Smooth muscle cell of the brain vasculature (primary cell): ENCODE measurements around the gene MAP6.

Experiments
- DNase-seq: peaks from one replicate; pipeline ENCODE4 v3.0.0-alpha.2; 2012; ENCODE audit warnings: low read depth, low spot score

The MAP6 gene

DNA sequence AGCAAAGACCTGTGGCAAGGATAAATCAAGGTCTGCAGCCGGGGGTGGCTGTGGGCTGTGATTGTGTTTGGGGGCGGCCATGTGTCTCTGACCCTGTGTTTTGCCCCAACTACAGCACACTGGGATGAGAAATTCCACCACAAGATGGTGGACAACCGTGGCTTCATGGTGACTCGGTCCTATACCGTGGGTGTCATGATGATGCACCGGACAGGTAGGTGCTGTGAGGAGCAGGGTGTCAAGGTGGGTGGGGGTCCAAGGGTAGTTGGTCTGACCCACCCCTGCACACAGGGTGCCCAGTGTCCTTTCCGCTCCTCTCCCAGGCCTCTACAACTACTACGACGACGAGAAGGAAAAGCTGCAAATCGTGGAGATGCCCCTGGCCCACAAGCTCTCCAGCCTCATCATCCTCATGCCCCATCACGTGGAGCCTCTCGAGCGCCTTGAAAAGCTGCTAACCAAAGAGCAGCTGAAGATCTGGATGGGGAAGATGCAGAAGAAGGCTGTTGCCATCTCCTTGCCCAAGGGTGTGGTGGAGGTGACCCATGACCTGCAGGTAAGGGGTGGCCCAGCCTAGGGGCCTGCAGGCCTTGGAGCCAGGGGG is 100.1 kb downstream of the MAP6 start:
- DNase-seq: no peak

DNA sequence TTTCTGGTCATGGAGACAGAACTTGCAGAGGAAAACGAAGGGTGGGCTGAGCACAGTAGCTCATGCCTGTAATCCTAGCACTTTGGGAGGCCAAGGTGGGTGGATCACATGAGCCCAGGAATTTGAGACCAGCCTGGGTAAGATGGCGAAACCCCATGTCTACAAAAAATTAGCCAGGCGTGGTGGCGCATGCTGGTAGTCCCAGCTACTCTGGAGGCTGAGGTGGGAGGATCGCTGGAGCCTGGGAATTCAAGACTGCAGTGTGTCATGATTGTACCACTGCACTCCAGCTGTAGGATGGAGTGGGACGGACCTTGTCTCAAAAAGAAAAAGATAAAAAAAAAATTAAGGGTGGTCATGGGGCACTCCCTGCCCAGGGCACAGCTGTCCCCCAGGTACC is 100.9 kb downstream of the MAP6 start:
- no peak for DNase-seq

DNA sequence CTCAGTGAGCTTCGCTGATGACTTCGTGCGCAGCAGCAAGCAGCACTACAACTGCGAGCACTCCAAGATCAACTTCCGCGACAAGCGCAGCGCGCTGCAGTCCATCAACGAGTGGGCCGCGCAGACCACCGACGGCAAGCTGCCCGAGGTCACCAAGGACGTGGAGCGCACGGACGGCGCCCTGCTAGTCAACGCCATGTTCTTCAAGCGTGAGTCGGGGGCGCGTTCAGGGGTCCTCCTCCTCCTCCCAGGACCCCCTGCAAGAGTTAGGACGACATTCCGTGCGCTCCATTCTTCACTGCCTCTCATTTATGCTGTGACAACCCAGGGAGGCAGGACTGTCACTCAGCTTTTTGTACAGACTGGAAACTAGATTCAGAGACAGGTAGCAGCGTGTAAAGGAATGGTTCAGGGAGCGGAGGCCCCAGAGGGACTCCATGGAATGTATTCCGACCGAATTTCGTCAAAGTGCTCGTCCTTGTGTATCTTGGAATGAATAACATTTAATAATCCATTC is 102.0 kb downstream of the MAP6 start:
- DNase-seq: no peak

DNA sequence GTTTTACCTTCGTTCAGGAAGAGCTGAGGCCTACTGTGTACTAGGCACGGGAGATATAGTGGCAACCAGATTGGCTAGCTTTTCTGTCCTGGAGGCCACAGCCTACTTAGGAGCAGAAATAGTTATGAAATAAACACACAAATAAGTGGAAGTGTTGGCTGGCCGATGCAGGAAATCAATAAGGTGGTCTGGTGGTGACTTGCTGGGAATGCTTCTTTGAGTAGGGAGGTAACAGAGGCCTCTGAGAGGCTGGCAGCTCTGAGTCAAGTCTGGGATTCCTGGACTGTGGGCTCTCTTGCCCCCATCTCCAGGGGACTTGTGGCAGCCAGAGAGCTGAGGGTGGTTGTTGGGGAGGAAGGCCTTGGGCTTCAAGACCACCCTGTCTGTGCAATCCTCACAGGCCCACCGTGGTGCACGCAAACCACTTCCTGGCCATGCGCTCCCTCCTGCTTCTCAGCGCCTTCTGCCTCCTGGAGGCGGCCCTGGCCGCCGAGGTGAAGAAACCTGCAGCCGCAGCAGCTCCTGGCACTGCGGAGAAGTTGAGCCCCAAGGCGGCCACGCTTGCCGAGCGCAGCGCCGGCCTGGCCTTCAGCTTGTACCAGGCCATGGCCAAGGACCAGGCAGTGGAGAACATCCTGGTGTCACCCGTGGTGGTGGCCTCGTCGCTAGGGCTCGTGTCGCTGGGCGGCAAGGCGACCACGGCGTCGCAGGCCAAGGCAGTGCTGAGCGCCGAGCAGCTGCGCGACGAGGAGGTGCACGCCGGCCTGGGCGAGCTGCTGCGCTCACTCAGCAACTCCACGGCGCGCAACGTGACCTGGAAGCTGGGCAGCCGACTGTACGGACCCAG is 102.7 kb downstream of the MAP6 start:
- DNase-seq: no peak

DNA sequence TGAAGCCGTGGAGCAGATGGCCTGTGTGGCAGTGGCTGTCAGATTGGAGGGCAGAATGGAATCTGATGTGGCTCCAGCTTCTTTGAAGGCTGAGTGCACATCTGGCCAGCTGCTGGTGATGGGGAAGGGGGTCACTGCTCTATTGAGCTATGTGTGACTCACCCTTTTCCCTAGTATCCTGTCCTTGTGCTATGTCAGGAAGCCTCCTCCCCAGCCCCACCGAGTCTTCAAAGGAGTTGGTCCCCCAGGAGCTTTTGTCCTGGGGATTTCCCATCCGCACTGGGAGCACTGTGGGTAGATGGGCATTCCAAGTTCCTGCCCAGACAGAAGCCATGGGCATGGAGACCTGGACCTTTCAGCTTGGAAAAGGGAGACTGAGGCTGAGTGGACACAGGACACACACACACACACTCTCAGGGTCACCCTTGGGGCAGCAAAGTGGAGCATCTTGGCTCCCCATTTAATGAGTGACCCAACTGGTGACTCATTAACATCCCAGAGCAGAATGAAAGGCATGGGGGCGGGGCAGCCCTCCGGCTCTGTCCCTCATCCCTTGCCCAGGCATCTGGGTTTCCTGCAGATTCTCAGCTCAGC is 103.5 kb downstream of the MAP6 start:
- DNase-seq: no peak

DNA sequence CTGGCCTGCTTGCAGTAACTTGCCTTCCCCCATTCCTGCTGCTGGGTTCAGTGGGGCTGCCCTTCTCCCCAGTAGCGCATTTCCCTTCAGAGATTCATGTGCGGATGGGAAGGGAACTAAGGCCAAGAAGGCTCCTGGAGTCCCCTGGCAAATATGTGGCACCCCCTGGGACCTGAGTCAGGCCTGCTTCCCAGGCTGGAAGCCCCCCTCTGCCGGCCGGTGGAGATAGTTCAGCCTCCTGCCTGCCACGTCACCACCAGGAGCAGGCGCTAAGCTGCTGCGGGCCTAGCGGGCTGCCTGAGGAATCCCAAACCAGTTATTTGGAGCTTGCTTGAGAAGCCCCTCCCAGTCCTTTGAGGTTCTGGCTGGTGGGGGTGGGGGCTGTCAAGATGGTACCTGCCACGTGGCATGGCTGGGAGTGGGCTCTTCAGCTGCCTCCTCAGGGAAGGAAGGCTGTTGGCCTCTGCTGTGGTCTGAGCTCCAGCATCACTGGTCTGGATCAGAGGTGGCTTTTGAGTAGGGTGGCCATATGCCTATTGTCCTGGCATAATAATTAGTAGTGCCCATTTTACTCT is 104.8 kb downstream of the MAP6 start:
- DNase-seq: no peak

DNA sequence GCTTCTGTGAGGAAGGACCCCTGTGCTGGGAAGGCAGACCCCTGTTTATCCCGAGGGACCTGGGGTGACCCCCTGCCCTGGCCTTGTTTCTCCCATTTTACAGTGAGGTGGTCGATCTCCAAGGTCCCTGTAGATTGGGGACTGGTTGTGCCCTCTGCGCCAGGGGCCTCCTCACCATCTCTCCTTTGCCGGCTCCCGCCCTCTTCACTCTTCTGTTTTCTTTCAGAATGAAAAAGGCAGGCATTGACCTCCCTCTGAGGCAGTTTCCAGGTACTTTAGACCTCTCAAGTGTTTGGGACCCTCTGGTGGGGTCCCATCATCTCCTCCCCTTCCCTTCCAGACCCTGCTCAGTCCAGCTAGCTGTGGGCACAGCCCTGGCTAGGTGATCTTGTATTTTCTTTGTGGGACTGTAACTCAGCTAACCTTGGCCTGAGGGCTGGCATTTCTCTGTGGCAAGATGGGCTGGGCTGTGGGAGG is 105.3 kb downstream of the MAP6 start:
- DNase-seq: no peak

DNA sequence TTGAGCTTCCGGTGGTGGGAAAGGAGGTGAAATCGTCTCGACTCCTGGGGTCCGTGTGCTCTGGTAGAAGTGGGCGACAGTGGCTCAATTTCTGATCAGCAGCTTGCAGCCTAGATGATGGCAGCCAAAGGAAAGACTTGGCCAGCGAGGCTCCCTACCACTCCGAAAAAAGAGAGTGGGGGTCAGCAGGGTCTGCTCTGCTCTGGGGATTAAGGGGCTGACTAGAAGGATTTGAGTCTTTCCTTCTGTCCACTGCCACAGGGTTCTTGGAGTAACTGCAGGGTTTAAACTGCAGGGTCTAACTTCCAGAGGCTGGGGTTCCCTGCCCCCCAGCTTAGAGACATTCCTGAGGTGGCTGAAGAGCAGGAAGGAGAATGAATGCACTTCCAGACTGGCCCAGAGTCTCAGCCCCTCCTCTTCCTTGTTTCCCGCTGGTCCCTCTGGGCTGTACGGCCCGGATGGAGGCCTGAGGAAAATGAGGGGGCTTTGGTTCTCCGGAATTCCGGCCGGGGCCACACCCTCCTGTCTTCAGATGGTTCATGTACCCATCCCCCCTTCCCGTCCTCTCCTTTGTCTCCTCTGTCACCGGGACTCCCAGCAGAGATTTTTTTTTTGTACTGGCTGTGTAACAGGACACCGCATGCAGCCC is 105.9 kb downstream of the MAP6 start:
- no peak for DNase-seq

DNA sequence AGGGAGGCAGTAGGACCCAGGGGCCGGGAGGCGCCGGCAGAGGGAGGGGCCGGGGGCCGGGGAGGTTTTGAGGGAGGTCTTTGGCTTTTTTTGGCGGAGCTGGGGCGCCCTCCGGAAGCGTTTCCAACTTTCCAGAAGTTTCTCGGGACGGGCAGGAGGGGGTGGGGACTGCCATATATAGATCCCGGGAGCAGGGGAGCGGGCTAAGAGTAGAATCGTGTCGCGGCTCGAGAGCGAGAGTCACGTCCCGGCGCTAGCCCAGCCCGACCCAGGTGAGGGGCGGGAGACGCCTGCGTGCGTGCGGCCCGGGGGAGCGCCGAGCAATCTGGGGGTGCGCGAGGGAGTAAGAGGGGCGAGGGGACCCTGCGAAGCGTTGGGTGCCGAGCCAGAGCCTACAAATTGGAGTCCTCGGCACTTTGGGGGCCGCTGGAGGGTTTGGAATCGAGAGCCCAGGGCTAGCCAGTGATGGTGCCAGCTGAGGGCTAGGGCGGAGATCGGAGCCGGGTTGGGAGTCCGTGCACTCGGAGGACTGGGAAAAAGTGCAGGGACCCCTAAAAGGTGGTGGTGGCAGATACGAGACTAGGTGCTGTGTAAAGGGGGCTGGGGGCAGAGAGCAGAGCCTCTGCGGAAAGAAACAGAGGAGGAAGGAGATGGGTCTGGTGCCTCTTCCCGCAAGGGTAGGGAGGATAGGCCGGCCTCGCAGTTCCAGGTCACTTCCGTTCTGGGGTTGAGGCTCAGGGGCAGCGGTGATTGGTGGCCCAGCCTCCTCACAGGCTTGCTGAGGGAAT is 106.6 kb downstream of the MAP6 start, which contains the start of gene SERPINH1:
Gene SERPINH1, plus strand, starts transcription at position 206 of the 788 bp plus-strand sequence. CDS start 4,097 bp downstream, outside the sequence.
- no peak for DNase-seq

DNA sequence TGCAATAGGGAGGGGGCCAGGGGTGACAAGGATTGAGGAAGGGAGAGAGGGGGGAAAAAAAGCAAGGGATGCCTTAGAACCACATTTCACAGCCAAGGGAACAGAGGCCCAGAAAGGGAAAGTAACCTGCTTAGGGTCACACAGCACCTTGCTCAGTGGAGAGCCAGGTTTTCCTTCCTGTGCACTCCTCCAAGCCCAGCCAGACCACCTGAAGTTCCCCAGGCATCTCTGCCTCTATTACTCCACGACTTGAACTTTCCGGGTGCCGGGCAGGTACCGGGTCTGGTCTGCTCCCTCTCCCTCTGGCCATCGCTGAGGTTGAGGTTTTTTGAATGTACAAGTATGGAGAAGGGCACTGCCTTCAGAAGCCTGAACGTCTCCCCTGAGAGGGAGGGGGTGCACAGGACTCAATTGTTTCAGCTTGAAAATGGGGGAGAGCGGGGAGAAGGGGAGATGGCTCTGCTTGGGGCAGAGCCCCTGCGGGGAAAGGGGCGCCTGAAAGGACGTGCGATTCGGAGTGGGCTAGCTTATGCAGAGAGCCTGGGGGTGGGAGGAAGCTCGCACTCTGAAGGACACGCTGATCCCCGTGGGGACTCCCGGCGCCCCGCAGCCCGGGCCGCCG is 107.3 kb downstream of the MAP6 start:
- no peak for DNase-seq

DNA sequence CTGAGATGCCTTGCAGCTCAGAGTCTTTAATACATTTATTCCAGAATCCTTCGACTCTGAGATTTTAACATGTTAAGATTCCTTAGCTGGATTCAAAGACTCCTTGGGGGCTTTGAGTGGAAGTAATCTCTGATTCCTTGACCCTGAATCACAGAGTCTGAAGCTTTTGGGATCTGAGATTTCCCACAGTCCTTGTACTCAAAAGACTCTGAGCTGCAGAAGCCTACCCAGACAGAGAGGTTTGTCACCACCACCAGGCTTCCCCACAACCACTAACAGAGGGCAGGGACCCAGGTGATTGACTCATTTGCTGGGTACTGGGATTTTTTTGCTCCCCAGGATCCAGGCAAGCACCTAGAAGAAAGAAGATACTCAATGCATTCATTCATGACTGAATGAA is 108.2 kb downstream of the MAP6 start:
- DNase-seq: no peak

DNA sequence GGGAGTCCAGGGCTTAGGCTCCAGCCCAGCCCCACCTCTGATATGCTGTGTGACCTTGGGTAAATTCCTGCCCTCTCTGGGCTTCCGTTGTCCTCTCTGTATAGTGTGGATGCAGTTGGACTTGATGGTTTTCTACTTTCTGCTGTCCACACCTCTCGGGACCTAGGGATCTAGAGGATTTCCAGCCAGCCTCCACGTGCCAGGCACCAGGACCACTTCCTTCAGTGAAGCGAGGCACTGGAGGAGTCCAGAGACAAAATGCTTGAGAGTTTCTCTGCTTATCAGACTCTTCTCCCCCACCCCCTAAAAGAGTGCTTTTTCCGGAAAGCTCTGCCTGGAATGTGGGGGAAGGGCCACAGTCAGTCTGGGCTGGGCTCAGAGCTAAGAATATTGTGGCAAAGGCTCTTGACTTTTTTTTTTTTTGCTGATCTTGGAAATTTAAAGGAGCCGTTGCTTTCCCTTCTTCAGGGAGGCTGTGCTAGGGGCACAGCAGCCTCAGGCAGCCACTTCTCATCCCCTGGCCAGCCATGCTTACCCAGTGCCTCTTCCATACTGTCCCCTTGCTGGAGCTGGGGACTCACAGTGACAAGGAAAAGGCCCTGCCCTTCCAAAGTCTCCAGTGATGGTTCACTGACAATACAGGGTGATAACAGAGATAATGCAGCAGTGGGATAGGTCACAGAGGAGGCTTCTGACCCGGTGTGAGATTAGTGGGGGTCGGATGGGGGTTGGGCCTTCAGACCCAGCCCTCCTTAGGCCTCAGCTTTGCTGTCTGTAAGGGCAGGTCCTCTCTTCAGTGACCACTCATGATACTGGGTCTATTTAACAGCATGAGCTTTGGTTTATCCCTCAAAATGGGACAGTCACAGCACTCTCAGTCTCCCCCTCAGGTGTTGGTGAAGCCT is 109.6 kb downstream of the MAP6 start:
- DNase-seq: no peak

DNA sequence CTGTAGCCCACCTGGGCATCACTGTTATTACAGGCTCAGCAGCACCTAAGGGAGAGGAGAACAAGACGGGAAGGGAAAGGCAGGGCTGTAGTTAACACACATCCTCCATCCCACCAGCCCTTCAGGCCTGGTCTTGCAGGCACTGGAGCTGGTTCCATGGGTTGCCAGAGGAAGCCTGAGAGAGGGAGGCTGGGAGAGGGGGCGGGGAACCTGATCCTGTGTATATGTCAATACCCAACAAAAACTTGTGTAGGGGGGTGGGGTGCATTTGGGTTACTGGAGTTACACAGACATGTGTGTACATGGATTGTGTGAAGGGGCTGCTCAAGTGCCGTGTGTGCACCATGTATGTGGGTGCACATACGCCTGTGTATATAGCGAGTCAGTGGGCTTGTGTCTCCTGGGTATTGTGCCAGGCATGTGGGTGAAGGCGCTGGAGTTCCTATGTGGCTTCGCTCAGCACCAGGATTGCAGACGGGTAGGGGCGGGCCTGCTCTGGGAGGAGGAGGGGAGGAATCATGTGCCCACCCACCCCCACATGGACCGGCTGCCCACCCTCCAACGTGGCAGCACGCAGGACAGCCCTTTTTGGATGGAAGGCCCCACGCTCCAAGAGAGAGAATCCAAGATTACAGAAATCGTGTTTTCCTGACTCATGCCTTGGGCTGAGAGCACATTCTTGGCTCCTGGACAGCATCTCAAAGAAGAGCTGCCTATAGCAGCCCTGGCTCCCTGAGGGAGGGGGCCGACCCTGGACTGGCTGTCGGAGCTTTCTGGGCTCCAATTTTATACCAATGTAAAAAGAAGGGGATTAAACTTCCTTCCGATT is 111.0 kb downstream of the MAP6 start:
- DNase-seq: no peak

DNA sequence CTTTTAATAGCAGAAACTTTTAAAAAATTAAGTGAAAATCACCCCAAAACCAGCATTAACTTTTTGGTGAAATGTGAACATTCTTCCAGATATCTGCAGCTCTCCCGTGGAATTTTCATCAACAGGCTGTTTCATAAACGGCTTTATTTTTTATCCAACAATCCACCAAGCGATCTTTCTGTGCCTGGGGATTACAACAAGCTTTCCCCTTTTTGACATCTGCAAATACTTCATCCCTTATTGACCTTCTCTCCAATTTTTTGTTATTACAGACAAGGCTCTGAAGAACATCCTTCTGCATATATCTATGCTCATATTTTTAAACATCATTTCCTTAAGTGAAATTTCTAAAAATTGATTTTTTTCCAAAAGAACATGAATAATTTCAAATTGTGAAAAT is 112.6 kb downstream of the MAP6 start:
- DNase-seq: no peak

DNA sequence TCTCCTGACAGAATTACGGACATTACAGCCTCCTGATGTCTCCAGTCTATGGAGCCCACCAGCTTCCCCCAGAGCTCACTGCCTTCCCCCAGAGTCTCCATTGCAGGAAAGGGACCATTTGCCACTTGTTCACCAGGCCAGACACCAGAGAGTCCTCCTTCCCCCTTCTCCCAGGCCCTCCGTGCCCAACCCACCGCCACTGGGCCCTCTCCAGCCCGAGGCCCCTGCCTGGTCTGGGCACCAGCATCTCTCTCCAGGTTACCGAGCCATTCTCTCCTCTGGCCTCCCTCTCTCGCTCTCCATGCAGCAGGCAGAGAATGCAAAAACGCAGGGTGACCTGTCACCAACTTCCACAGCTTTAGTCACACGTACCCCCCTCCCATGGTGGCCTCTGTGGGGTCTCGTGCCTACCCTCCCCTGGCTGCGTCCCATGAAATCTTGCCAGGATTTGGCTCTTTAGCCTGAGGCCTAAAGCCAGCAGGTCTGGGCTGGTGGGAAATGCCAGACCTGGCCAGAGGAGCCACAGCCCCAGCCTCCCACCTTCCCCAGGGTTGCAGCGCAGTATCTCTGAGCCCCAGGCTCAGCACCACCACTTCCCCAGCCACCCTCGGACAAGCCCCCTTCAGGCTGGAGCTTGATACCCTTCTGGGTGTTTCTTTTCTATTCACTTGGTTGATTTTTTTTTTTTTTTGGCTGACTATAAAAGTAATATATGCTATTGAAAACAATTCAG is 113.6 kb downstream of the MAP6 start:
- DNase-seq: no peak

DNA sequence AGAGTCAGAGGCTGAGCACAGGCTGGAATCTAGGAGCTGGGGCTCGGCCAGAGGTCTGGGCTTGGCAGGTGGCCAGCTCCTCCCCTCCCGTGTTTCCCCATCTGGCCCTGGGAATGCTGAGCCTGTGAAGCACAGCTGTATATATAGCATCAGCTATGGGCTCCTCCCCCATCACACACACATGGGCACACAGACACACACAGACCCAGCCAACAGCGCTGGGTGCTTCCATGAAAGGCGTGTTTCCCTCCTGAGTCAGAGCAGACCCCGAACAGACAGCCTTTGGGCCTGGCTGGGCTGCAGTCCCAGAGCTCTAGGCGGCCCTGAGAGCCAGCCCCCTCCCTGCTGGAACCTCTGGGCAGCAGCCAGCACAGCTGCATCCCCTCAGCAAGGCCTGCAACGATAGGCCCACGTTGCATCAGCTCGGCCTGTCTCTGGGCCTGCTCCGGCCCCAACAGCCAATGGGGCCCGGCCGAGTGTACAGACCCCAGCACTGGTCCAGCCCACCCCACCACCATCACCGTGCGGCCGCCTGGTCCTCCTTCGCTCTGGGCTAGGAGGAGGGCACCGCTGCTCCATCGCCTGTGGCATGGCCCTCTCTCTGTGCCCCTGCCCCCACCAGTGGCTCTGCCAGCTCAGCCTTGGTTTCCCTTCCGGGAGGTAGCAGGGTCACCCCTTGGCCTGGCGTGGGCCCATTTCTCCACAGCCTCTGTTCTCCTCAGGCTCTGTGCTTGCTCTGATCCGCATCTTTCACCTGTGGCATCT is 114.4 kb downstream of the MAP6 start:
- peak; percentile 99 for DNase-seq

DNA sequence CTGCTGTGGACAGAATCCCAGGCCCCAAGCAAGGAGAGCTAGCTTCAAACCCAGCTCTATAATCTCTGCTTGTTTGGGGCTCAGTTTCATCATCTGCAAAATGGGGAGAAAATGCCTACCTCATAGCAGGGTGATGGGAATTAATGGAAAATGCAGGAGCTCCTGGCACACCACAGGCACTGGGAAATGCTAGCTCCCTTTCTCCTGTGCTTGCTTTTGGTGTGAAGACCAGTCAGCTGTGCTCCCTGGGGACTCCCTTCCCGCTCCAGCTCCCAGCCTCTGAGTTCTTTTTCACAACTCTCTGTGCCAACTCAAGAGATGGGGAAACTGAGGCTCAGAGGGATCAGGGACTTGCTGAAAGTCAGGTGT is 115.0 kb downstream of the MAP6 start:
- DNase-seq: no peak
